ENCODE results near the gene GABRB1.

The GABRB1 gene

DNA sequence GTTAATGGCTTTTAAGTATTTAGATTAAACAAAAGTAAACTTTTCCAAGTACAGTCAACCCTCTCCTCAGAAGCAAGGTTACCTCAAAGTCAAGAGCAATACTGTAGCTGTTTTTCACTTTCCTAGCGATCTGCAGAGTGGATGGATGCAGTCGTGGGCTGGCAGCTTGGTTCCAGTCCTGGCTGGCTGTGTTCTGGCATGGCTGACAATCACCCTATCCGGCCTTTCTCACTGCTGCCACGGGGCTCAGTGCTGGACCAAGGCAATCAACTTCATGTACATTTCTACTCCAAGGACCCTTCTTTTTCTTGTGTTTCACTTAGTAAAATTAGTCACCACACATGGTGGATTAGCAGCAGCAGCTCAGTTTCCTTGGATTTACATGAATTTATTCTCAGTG, 208.3 kb downstream of the GABRB1 start:
- Histone ChIP-seq H3K9me2 (replicated peaks; ENCODE audit: insufficient read depth, low read length) (no peaks in the 10 kb centered on the region), H3K9ac (ENCODE audit: low read length) (no peak overlapping the region), H3K4me3 (ENCODE audit: low read length) (no peak overlapping the region), H3K27me3 (replicated peaks; ENCODE audit: insufficient read depth, low read length) (no peaks in the 10 kb centered on the region), H3F3A (ENCODE audit: insufficient read depth, low read length) (no peaks in the 10 kb centered on the region), H3K9me3 (replicated peaks; ENCODE audit: insufficient read depth, low read length) (no peaks in the 10 kb centered on the region), H2AFZ (ENCODE audit: low read length) (no peak overlapping the region), H3K36me3 (replicated peaks; ENCODE audit: insufficient read depth, low read length) (no peaks in the 10 kb centered on the region), H3K79me2 (ENCODE audit: low read length) (no peaks in the 10 kb centered on the region), H3K4me1 (ENCODE audit: low read length) (no peaks in the 10 kb centered on the region), H4K20me1 (ENCODE audit: insufficient read depth, low read length) (no peaks in the 10 kb centered on the region), H3K27ac (ENCODE audit: low read length) (no peak overlapping the region), H3K4me2 (ENCODE audit: low read depth, low read length) (no peak overlapping the region)
- DNase-seq, result no peak
- no peak for TF ChIP-seq EZH2 (optimal IDR thresholded peaks at IDR 0.05; ENCODE audit: low read depth, low read length)
- TF ChIP-seq EZH2phosphoT487 (IDR thresholded peaks at IDR 0.05; ENCODE audit: low read length), result no peak
- TF ChIP-seq CTCF (IDR thresholded peaks at IDR 0.05; ENCODE audit: low read length), result no peak

DNA sequence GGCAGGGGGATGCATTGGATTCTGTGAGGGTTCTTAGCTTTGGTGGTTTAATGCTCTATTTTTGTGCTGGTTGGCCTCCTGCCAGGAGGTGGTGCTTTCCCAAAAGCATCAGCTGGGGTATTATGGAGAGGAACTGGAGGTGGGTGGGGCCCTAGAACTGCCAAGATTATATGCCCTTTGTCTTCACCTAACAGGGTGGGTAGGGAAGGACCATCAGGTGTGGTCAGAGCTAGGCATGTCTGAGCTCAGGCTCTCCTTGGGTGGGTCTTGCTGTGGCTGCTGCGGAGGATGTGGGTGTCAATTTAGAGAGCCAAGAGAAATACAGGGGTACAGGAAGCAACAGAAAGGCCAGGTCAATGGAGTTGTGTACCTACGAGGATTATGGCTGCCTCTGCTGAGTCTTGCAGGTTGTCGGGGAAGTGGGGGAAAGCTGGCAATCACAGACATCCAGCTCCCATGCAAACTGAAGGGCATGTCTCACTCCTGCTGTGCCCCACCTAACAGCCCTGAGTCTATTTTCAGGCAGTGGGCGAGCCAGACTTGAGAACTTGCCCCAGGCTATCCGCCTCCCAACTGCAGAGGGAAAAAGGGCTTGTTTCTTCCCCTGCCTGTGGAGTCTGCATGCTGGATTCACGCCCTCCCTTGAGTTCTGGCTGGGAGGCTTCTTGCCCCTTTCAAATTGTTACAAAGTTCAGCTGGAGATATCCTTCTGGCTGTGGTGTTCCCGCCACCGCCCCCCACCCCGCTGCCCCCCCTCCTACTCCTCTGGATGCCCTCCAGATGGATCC, 220.2 kb downstream of the GABRB1 start:
- Histone ChIP-seq H3K27ac (ENCODE audit: low read length) (no peak overlapping the region), H3F3A (ENCODE audit: insufficient read depth, low read length) (no peaks in the 10 kb centered on the region), H3K9ac (ENCODE audit: low read length) (no peak overlapping the region), H3K79me2 (ENCODE audit: low read length) (no peaks in the 10 kb centered on the region), H3K9me3 (replicated peaks; ENCODE audit: insufficient read depth, low read length) (no peaks in the 10 kb centered on the region), H3K4me3 (ENCODE audit: low read length) (no peak overlapping the region), H3K4me2 (ENCODE audit: low read depth, low read length) (no peak overlapping the region), H3K27me3 (replicated peaks; ENCODE audit: insufficient read depth, low read length) (no peaks in the 10 kb centered on the region), H4K20me1 (ENCODE audit: insufficient read depth, low read length) (no peaks in the 10 kb centered on the region), H3K36me3 (replicated peaks; ENCODE audit: insufficient read depth, low read length) (no peaks in the 10 kb centered on the region), H2AFZ (ENCODE audit: low read length) (no peak overlapping the region), H3K4me1 (ENCODE audit: low read length) (no peaks in the 10 kb centered on the region), H3K9me2 (replicated peaks; ENCODE audit: insufficient read depth, low read length) (no peaks in the 10 kb centered on the region)
- TF ChIP-seq EZH2phosphoT487 (IDR thresholded peaks at IDR 0.05; ENCODE audit: low read length) (no peak), EZH2 (optimal IDR thresholded peaks at IDR 0.05; ENCODE audit: low read depth, low read length) (no peak), CTCF (IDR thresholded peaks at IDR 0.05; ENCODE audit: low read length) (no peak)
- DNase-seq, result no peak

DNA sequence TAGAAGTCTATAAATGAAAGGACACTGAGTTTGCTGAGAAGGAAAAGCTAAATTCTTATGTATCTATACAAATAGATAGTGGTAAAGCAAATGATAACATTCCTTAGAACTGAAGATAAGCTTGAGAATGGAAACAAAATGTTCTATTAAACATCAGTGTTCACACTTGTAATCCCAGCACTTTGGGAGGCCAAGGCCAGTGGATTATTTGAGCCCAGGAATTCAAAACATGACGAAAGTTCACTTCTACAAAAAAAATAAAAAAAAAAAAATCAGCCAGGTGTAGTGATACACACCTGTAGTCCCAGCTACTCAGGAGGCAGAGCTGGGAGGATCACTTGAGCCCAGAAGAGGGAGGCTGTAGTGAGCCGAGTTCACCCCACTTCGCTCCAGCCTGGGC, 232.4 kb downstream of the GABRB1 start:
- DNase-seq, result no peak

More for the DNA sequence above, 232.4 kb downstream of the GABRB1 start:
- Histone ChIP-seq H3K27me3 (replicated peaks; ENCODE audit: insufficient read depth, low read length) (no peaks in the 10 kb centered on the region), H3K4me1 (ENCODE audit: low read length) (no peaks in the 10 kb centered on the region), H3K9ac (ENCODE audit: low read length) (no peak overlapping the region), H3F3A (ENCODE audit: insufficient read depth, low read length) (no peaks in the 10 kb centered on the region), H3K9me3 (replicated peaks; ENCODE audit: insufficient read depth, low read length) (no peaks in the 10 kb centered on the region), H3K9me2 (replicated peaks; ENCODE audit: insufficient read depth, low read length) (no peaks in the 10 kb centered on the region), H3K79me2 (ENCODE audit: low read length) (no peaks in the 10 kb centered on the region), H4K20me1 (ENCODE audit: insufficient read depth, low read length) (no peaks in the 10 kb centered on the region), H3K36me3 (replicated peaks; ENCODE audit: insufficient read depth, low read length) (no peaks in the 10 kb centered on the region), H3K4me2 (ENCODE audit: low read depth, low read length) (no peak overlapping the region), H3K4me3 (ENCODE audit: low read length) (no peak overlapping the region), H2AFZ (ENCODE audit: low read length) (no peak overlapping the region), H3K27ac (ENCODE audit: low read length) (no peak overlapping the region)
- no peak for TF ChIP-seq EZH2phosphoT487 (IDR thresholded peaks at IDR 0.05; ENCODE audit: low read length)
- TF ChIP-seq EZH2 (optimal IDR thresholded peaks at IDR 0.05; ENCODE audit: low read depth, low read length), result no peak
- no peak for TF ChIP-seq CTCF (IDR thresholded peaks at IDR 0.05; ENCODE audit: low read length)
